ACC112 (cell line): ENCODE measurements around the gene GAL3ST3.
"Not testable (repeated sequence)": the region's sequence is repeated elsewhere in the genome, so short reads cannot be mapped to it uniquely, and the experiment has no call there.

Source experiments
- H2AFZ ChIP-seq: fragments of 200-600 bp; sonication (generic); one replicate; pipeline ENCODE4 v1.6.0; 2017; ENCODE audit warnings: antibody characterized with exemption, low read length; ENCODE audit not compliant: unreplicated experiment
- H3K27ac ChIP-seq: fragments of 200-600 bp; sonication (generic); 2 replicates; pipeline ENCODE4 v1.5.1; 2014; ENCODE audit warnings: low read depth, mild to moderate bottlenecking, antibody characterized with exemption, low read length, moderate library complexity
- H3K27me3 ChIP-seq: fragments of 200-600 bp; sonication (generic); 2 replicates; pipeline ENCODE4 v1.6.1; 2014; ENCODE audit warnings: mild to moderate bottlenecking, antibody characterized with exemption, low read length, moderate library complexity, mixed read lengths; ENCODE audit not compliant: insufficient read depth
- H3K36me3 ChIP-seq: fragments of 200-600 bp; sonication (generic); 2 replicates; pipeline ENCODE4 v1.6.1; 2016; ENCODE audit warnings: mild to moderate bottlenecking, antibody characterized with exemption, low read length, moderate library complexity, mixed read lengths; ENCODE audit not compliant: insufficient read depth
- H3K4me1 ChIP-seq: fragments of 200-600 bp; sonication (generic); one replicate; pipeline ENCODE4 v1.6.1; 2016; ENCODE audit warnings: low read length, mixed read lengths; ENCODE audit not compliant: insufficient read depth, unreplicated experiment, control insufficient read depth
- H3K4me3 ChIP-seq: fragments of 200-600 bp; sonication (generic); 2 replicates; pipeline ENCODE4 v1.5.1; 2014; ENCODE audit warnings: mild to moderate bottlenecking, low read depth, low read length
- H3K79me2 ChIP-seq: fragments of 200-600 bp; sonication (generic); one replicate; pipeline ENCODE4 v1.6.0; 2016; ENCODE audit warnings: low read length; ENCODE audit not compliant: control insufficient read depth, unreplicated experiment, insufficient read depth

The GAL3ST3 gene

GRCh38 chr11:66042996-66043906, 5.7 kb downstream of the GAL3ST3 start:
- Histone ChIP-seq H3K4me1 (no peaks in the 10 kb centered on the region), H3K36me3 (no peaks in the 10 kb centered on the region), H3K4me3 (no peak overlapping the region), H3K27ac (no peak overlapping the region), H2AFZ (no peak overlapping the region), H3K27me3 (no peaks in the 10 kb centered on the region), H3K79me2 (no peaks in the 10 kb centered on the region)

- Histone ChIP-seq H3K4me3 (no peak overlapping the region), H3K36me3 (no peaks in the 10 kb centered on the region), H3K27ac (no peak overlapping the region), H3K79me2 (no peaks in the 10 kb centered on the region), H3K4me1 (no peaks in the 10 kb centered on the region), H3K27me3 (no peaks in the 10 kb centered on the region), H2AFZ (no peak overlapping the region)
These were observed 6.5 kb downstream of the GAL3ST3 start for GRCh38 chr11:66042227-66042995.

GRCh38 chr11:66039765-66040164, 9.2 kb downstream of the GAL3ST3 start:
- Histone ChIP-seq H3K27me3 (no peaks in the 10 kb centered on the region), H3K27ac (no peak overlapping the region), H3K36me3 (no peaks in the 10 kb centered on the region), H3K4me1 (no peaks in the 10 kb centered on the region), H3K4me3 (no peak overlapping the region), H3K79me2 (no peaks in the 10 kb centered on the region), H2AFZ (no peak overlapping the region)

- Histone ChIP-seq H3K79me2 (no peaks in the 10 kb centered on the region), H3K4me3 (no peak overlapping the region), H2AFZ (no peak overlapping the region), H3K27me3 (no peaks in the 10 kb centered on the region), H3K27ac (no peak overlapping the region), H3K36me3 (no peaks in the 10 kb centered on the region), H3K4me1 (no peaks in the 10 kb centered on the region)
These were observed 11.6 kb downstream of the GAL3ST3 start for GRCh38 chr11:66037327-66037726.

GRCh38 chr11:66036334-66036710, 12.6 kb downstream of the GAL3ST3 start:
- no peak overlapping the region for H3K4me3 ChIP-seq
- H2AFZ ChIP-seq = no peak overlapping the region
- no peak overlapping the region for H3K27ac ChIP-seq
- H3K79me2 ChIP-seq = no peaks in the 10 kb centered on the region
- no peaks in the 10 kb centered on the region for H3K4me1 ChIP-seq
- no peaks in the 10 kb centered on the region for H3K27me3 ChIP-seq
- no peaks in the 10 kb centered on the region for H3K36me3 ChIP-seq

GRCh38 chr11:66035653-66036333, 13.2 kb downstream of the GAL3ST3 start:
- H2AFZ ChIP-seq = no peak overlapping the region
- no peaks in the 10 kb centered on the region for H3K4me1 ChIP-seq
- H3K79me2 ChIP-seq = no peaks in the 10 kb centered on the region
- H3K27me3 ChIP-seq = no peaks in the 10 kb centered on the region
- no peaks in the 10 kb centered on the region for H3K36me3 ChIP-seq
- H3K4me3 ChIP-seq = no peak overlapping the region
- no peak overlapping the region for H3K27ac ChIP-seq

GRCh38 chr11:66032957-66033735, 15.8 kb downstream of the GAL3ST3 start:
- Histone ChIP-seq H3K4me3 (no peak overlapping the region), H3K27me3 (no peaks in the 10 kb centered on the region), H3K4me1 (no peaks in the 10 kb centered on the region), H3K27ac (no peak overlapping the region), H3K36me3 (no peaks in the 10 kb centered on the region), H3K79me2 (no peaks in the 10 kb centered on the region), H2AFZ (no peak overlapping the region)

GRCh38 chr11:66026017-66026529, 22.9 kb downstream of the GAL3ST3 start, which contains the start of gene CATSPER1:
Gene CATSPER1 (minus strand): TSS chr11:66026479. CDS start chr11:66026379, 100 bp downstream.
- Histone ChIP-seq H3K27ac (no peak within 1 kb of the TSS), H3K27me3 (no peaks in the 10 kb centered on the region), H2AFZ (no peak within 1 kb of the TSS)

GRCh38 chr11:66023186-66023440, 25.8 kb downstream of the GAL3ST3 start:
- not testable (repeated sequence) for H3K36me3 ChIP-seq, H3K4me3 ChIP-seq, H2AFZ ChIP-seq, H3K27ac ChIP-seq, H3K79me2 ChIP-seq, H3K27me3 ChIP-seq
- peaks cover 19% of the 10 kb centered on the region for H3K4me1 ChIP-seq

More at GRCh38 chr11:66026017-66026529, 22.9 kb downstream of the GAL3ST3 start, which contains the start of gene CATSPER1:
- peaks cover 7% of the 10 kb centered on the region for H3K4me1 ChIP-seq
- no peaks in the 10 kb centered on the region for H3K79me2 ChIP-seq
- no peak within 1 kb of the TSS for H3K4me3 ChIP-seq
- no peaks in the 10 kb centered on the region for H3K36me3 ChIP-seq
